ENCODE measurements around the gene KCTD19.

KCTD19 gene

DNA sequence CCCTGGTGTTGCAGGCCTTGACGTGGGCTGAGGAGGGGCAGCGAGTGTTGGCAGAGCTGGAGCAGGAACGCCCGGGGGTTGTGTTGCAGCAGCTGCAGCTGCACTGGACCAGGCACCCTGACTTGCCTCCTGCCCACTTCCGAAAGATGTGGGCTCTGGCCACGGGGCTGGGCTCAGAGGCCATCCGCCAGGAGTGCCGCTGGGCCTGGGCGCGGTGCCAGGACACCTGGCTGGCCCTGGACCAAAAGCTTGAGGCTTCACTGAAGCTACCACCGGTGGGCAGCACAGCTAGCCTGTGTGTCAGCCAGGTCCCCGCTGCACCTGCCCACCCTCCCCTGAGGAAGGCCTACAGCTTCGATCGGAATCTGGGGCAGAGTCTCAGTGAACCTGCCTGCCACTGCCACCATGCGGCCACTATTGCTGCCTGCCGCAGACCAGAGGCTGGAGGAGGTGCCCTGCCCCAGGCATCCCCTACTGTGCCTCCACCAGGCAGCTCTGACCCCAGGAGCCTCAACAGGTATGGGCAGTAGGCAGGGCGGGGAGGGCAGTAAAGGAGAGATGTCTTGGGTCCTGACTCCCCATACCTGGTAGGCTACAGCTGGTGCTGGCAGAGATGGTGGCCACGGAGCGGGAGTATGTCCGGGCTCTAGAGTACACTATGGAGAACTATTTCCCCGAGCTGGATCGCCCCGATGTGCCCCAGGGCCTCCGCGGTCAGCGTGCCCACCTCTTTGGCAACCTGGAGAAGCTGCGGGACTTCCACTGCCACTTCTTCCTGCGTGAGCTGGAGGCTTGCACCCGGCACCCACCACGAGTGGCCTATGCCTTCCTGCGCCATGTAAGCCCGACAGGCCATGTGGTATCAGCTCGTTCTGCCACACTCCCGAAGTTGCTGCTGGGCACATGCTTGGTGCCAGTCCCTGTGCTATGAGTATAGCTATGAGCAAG is 41.6 kb downstream of the KCTD19 start:
- Histone ChIP-seq H3K9me3 (ENCODE audit: control insufficient read depth, insufficient read depth, low read length) (no peaks in the 10 kb centered on the region), H3F3A (ENCODE audit: control insufficient read depth, insufficient read depth) (no peaks in the 10 kb centered on the region), H4K20me1 (ENCODE audit: control insufficient read depth, insufficient read depth, low read depth, low read length) (no peaks in the 10 kb centered on the region), H3K4me3 (ENCODE audit: low read length) (no peak overlapping the region), H3K4me2 (ENCODE audit: low read length) (no peak overlapping the region), H3K9me2 (replicated peaks; ENCODE audit: control insufficient read depth, low read length) (no peaks in the 10 kb centered on the region), H3K27ac (ENCODE audit: low read depth, low read length) (no peak overlapping the region), H3K79me2 (ENCODE audit: control insufficient read depth, low read length) (no peaks in the 10 kb centered on the region), H3K27me3 (ENCODE audit: control insufficient read depth, low read length) (no peaks in the 10 kb centered on the region), H3K4me1 (ENCODE audit: control insufficient read depth, low read length) (no peaks in the 10 kb centered on the region), H3K36me3 (ENCODE audit: control insufficient read depth, low read length) (no peaks in the 10 kb centered on the region)
- TF ChIP-seq EZH2phosphoT487 (IDR thresholded peaks at IDR 0.05; ENCODE audit: borderline replicate concordance, low read length), result no peak
- TF ChIP-seq CTCF (IDR thresholded peaks at IDR 0.05; ENCODE audit: low read depth, low read length, poor library complexity, severe bottlenecking), result no peak

- Histone ChIP-seq H4K20me1 (ENCODE audit: control insufficient read depth, insufficient read depth, low read depth, low read length) (no peaks in the 10 kb centered on the region), H3K27me3 (ENCODE audit: control insufficient read depth, low read length) (no peaks in the 10 kb centered on the region), H3K36me3 (ENCODE audit: control insufficient read depth, low read length) (no peaks in the 10 kb centered on the region), H3K79me2 (ENCODE audit: control insufficient read depth, low read length) (no peaks in the 10 kb centered on the region), H3K27ac (ENCODE audit: low read depth, low read length) (no peak overlapping the region), H3K4me1 (ENCODE audit: control insufficient read depth, low read length) (peaks cover 4% of the 10 kb centered on the region; the same call in 1 of the 2 replicates), H3K4me3 (ENCODE audit: low read length) (no peak overlapping the region), H3F3A (ENCODE audit: control insufficient read depth, insufficient read depth) (no peaks in the 10 kb centered on the region), H3K9me2 (replicated peaks; ENCODE audit: control insufficient read depth, low read length) (no peaks in the 10 kb centered on the region), H3K4me2 (ENCODE audit: low read length) (no peak overlapping the region), H3K9me3 (ENCODE audit: control insufficient read depth, insufficient read depth, low read length) (no peaks in the 10 kb centered on the region)
- TF ChIP-seq EZH2phosphoT487 (IDR thresholded peaks at IDR 0.05; ENCODE audit: borderline replicate concordance, low read length) (no peak), CTCF (IDR thresholded peaks at IDR 0.05; ENCODE audit: low read depth, low read length, poor library complexity, severe bottlenecking) (no peak)
These were observed 42.5 kb downstream of the KCTD19 start for GRCh38 chr16:67283826-67284555.

GRCh38 chr16:67283039-67283825 is 43.3 kb downstream of the KCTD19 start:
- Histone ChIP-seq H3K27me3 (ENCODE audit: control insufficient read depth, low read length) (no peaks in the 10 kb centered on the region), H3K9me3 (ENCODE audit: control insufficient read depth, insufficient read depth, low read length) (no peaks in the 10 kb centered on the region), H3K27ac (ENCODE audit: low read depth, low read length) (no peak overlapping the region), H3F3A (ENCODE audit: control insufficient read depth, insufficient read depth) (no peaks in the 10 kb centered on the region), H3K4me1 (ENCODE audit: control insufficient read depth, low read length) (peaks cover 6% of the 10 kb centered on the region), H3K9me2 (replicated peaks; ENCODE audit: control insufficient read depth, low read length) (no peaks in the 10 kb centered on the region), H4K20me1 (ENCODE audit: control insufficient read depth, insufficient read depth, low read depth, low read length) (no peaks in the 10 kb centered on the region), H3K79me2 (ENCODE audit: control insufficient read depth, low read length) (peaks cover 5% of the 10 kb centered on the region), H3K4me3 (ENCODE audit: low read length) (no peak overlapping the region), H3K36me3 (ENCODE audit: control insufficient read depth, low read length) (no peaks in the 10 kb centered on the region), H3K4me2 (ENCODE audit: low read length) (no peak overlapping the region)
- TF ChIP-seq EZH2phosphoT487 (IDR thresholded peaks at IDR 0.05; ENCODE audit: borderline replicate concordance, low read length) (no peak), CTCF (IDR thresholded peaks at IDR 0.05; ENCODE audit: low read depth, low read length, poor library complexity, severe bottlenecking) (no peak)
